Progenitor cell of endocrine pancreas (in vitro differentiated cells): ENCODE data around the gene NKX2-4. TPM values are rescaled to one million over a fixed set of nuclear protein-coding genes. Genes with fewer than 3 reads are reported as not detected.

Source experiments
- DNase-seq: peaks from one replicate; pipeline ENCODE4 v3.0.0; 2021; ENCODE audit warnings: low spot score; ENCODE audit not compliant: unreplicated experiment
- H3K27ac Mint-ChIP-seq: 2 replicates; pipeline ENCODE4 v1.8.0; 2021; ENCODE audit warnings: mild to moderate bottlenecking, moderate library complexity, mixed read lengths
- H3K27me3 Mint-ChIP-seq: 2 replicates; pipeline ENCODE4 v1.8.0; 2021; ENCODE audit warnings: mixed read lengths
- H3K36me3 Mint-ChIP-seq: 2 replicates; pipeline ENCODE4 v1.8.0; 2022; ENCODE audit warnings: mixed read lengths; ENCODE audit not compliant: insufficient read depth
- H3K4me1 Mint-ChIP-seq: 2 replicates; pipeline ENCODE4 v1.8.0; 2021; ENCODE audit warnings: low read depth, mixed read lengths
- H3K4me3 Mint-ChIP-seq: 2 replicates; pipeline ENCODE4 v1.8.0; 2021; ENCODE audit warnings: low read depth, mild to moderate bottlenecking, moderate library complexity, mixed read lengths
- H3K9me3 Mint-ChIP-seq: 2 replicates; pipeline ENCODE4 v1.8.0; 2021; ENCODE audit warnings: low read depth, mixed read lengths
- long read RNA-seq: library from polyadenylated mRNA; unstranded; transcript quantifications from one replicate; pipeline ENCODE4 v2.0.0, GENCODE V29; 2020
- total RNA-seq: library from RNA; stranded (reverse); gene quantifications from 2 replicates; pipeline ENCODE4 v1.2.1, GENCODE V29; 2021
- TF ChIP-seq, protein P1 (sequence below): fragments of 200-600 bp; sonication (generic); IDR thresholded peaks from one replicate; pipeline ENCODE4 v1.5.0; 2021; ENCODE audit warnings: antibody characterized with exemption, mild to moderate bottlenecking; ENCODE audit not compliant: unreplicated experiment

The NKX2-4 gene
- not detected in 2 replicates for total RNA-seq
- long read RNA-seq, result 0 reads

DNA sequence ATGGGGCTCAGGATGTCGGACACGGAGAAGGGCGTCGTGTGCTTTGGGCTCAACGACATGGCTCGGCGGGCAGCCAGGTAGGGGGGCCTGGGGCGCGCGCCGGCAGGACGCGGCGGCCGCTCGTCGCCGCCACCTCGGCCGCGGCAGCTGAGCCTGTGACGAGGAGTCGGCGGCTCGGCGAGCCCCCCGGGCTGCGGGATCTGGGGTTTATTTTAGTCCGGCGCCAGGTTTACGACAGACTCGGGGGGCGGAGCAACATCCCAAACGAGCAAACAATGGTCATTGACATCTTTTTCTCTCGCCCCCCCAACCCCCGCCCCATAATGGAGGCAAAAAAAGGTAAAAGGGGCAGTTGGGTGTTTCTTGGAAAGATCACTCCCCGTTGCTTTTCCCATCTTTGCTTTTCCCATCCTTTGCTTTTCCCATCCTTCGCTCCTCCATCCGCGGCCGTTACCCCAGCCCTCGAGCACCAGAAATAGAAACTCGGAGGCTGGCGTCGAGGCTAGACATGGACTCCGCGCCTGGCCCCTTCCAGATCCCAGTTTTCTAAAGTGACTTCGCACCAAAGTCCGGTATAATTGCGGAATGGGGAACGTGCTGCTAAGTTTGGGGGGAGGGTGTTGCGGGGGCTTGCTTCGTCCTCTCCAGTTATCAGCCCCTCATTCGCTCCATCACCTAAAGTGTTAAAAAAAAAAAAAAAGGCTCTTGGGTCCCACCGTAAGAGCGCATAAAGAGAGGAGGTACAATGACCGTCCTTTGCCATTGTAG, at the start of gene NKX2-4:
NKX2-4 (minus strand) TSS at position 186 of the 768 bp plus-strand sequence; CDS start at position 59, 127 bp downstream.
- Mint-ChIP-seq H3K27me3 (peaks cover 77% of the 10 kb centered on the region), H3K9me3 (no peaks in the 10 kb centered on the region), H3K4me3 (peak within 1 kb of the TSS; percentile 35), H3K4me1 (no peaks in the 10 kb centered on the region), H3K27ac (peak within 1 kb of the TSS; percentile 33), H3K36me3 (no peaks in the 10 kb centered on the region)
- no peak for DNase-seq
- TF ChIP-seq, protein P1, sequence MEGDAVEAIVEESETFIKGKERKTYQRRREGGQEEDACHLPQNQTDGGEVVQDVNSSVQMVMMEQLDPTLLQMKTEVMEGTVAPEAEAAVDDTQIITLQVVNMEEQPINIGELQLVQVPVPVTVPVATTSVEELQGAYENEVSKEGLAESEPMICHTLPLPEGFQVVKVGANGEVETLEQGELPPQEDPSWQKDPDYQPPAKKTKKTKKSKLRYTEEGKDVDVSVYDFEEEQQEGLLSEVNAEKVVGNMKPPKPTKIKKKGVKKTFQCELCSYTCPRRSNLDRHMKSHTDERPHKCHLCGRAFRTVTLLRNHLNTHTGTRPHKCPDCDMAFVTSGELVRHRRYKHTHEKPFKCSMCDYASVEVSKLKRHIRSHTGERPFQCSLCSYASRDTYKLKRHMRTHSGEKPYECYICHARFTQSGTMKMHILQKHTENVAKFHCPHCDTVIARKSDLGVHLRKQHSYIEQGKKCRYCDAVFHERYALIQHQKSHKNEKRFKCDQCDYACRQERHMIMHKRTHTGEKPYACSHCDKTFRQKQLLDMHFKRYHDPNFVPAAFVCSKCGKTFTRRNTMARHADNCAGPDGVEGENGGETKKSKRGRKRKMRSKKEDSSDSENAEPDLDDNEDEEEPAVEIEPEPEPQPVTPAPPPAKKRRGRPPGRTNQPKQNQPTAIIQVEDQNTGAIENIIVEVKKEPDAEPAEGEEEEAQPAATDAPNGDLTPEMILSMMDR, result no peak

DNA sequence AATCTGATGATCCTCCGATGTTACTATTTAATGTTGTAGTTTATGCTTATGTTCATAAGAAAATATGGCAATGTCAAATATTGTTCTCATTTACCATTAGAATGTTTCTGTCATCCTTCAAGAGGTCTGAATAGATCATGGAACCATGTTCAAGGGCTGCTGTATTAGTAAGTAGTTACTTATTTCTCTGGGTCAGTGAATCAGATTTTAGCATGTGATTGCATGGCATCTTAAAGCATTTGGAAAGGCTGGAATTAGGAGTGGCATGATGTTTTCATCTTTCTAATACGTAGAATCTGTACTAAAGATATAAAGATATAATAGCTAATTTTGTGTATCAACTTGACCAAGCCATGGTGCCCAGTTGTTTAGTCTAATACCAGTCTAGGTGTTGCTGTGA, 40.5 kb upstream of the NKX2-4 start:
- Mint-ChIP-seq H3K27ac (no peak overlapping the region), H3K9me3 (no peaks in the 10 kb centered on the region), H3K27me3 (peaks cover 17% of the 10 kb centered on the region), H3K36me3 (no peaks in the 10 kb centered on the region), H3K4me1 (no peaks in the 10 kb centered on the region), H3K4me3 (no peak overlapping the region)
- DNase-seq, result no peak
- TF ChIP-seq, protein P1, result no peak

DNA sequence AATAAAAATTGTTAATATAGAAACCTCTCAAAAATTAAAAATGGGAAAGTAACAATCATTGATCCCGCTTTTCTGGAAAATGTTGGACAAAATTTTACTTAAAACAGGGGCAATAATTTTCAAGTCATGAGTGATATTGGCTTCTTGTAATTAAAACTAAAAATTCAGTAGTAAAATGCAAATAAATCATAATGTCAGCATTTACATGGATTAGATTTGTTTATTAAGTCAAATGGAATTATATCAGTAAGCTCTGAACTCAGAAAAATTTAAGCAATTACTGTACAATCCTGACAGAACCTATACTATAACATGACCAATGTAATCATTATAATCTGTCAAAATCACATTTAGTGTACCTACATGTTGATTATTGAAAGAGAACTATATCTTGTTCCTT, 39.9 kb upstream of the NKX2-4 start:
- H3K27ac Mint-ChIP-seq, result no peak overlapping the region
- no peaks in the 10 kb centered on the region for H3K4me1 Mint-ChIP-seq
- H3K9me3 Mint-ChIP-seq, result no peaks in the 10 kb centered on the region

DNA sequence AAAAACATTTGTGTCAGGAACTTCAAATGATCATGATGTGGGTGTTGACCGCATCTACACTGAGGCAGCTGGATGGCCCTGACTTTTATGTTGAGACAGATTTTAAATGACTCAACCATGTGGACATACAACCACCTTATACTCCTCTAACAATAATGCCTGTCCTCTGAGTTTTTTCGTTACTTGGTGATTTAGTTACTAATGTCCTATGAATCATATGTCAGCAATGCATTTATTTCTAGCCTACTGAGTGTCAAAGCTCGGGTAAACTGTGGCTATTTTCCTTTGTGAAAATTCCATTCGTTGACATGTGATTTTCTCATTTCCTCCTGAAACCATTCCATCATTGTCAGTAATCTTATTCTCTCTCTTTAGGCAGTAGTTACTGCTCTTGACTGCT, 38.9 kb upstream of the NKX2-4 start:
- Mint-ChIP-seq H3K4me1 (no peaks in the 10 kb centered on the region), H3K36me3 (no peaks in the 10 kb centered on the region), H3K27ac (no peak overlapping the region), H3K9me3 (no peaks in the 10 kb centered on the region), H3K4me3 (no peak overlapping the region), H3K27me3 (peaks cover 16% of the 10 kb centered on the region)
- TF ChIP-seq, protein P1, result no peak
- no peak for DNase-seq

More for the DNA sequence above, 39.9 kb upstream of the NKX2-4 start:
- DNase-seq, result no peak
- TF ChIP-seq, protein P1, result no peak
- Mint-ChIP-seq H3K4me3 (no peak overlapping the region), H3K36me3 (no peaks in the 10 kb centered on the region), H3K27me3 (peaks cover 16% of the 10 kb centered on the region)

DNA sequence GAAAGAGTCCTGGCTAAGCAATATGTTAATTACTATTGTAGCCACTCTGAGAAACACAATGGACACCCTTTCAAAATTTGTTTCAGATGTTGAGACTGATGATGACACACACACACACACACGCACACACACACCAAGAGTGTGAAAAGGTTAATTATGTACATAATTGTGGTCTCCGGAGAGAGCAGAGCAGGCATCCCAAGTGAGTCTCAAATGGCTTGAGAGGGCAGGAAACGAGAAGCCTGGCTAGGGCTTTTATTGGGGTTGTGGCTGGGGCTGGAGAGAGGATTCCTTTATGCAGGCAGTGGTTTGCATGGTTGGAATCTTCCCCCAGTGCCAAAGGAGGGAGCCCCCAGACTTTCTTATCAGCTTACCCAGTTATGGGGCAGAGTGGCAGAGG, 38.2 kb upstream of the NKX2-4 start:
- H3K4me3 Mint-ChIP-seq, result no peak overlapping the region
- no peak overlapping the region for H3K27ac Mint-ChIP-seq
- no peak for DNase-seq

More for the DNA sequence above, 38.2 kb upstream of the NKX2-4 start:
- H3K4me1 Mint-ChIP-seq, result no peaks in the 10 kb centered on the region
- no peaks in the 10 kb centered on the region for H3K36me3 Mint-ChIP-seq
- TF ChIP-seq, protein P1, result no peak
- peaks cover 16% of the 10 kb centered on the region for H3K27me3 Mint-ChIP-seq
- no peaks in the 10 kb centered on the region for H3K9me3 Mint-ChIP-seq
